Stimulated activated CD8-positive, alpha-beta memory T cell treated with anti-CD3 and anti-CD28 coated beads, Interleukin-4, amount 100 ng/mL, for 1 hour (primary cell): ENCODE data around the gene RBMS3.
"Not testable (repeated sequence)": the region's sequence is repeated elsewhere in the genome, so short reads cannot be mapped to it uniquely, and the experiment has no call there.

Experiments
- DNase-seq, 2 donors: peaks; one replicate each; pipeline ENCODE4 v3.0.0-alpha.2; 2020; ENCODE audit warnings: low read depth in 2 of 2, low spot score in 1 of 2

Gene RBMS3

GRCh38 chr3:29649815-29650547, 369.1 kb downstream of the RBMS3 start:
- no peak for DNase-seq

GRCh38 chr3:29653680-29654079, 372.8 kb downstream of the RBMS3 start:
- DNase-seq, result no peak

- no peak for DNase-seq
Observed at GRCh38 chr3:29655015-29655747, 374.3 kb downstream of the RBMS3 start.

- DNase-seq, result no peak
Observed at GRCh38 chr3:29665688-29666087, 384.8 kb downstream of the RBMS3 start.

- no peak for DNase-seq
Observed at GRCh38 chr3:29668233-29668632, 387.4 kb downstream of the RBMS3 start.

GRCh38 chr3:29668728-29669127, 387.9 kb downstream of the RBMS3 start:
- DNase-seq, result no peak

GRCh38 chr3:29670476-29670875, 389.6 kb downstream of the RBMS3 start:
- DNase-seq, result not testable (repeated sequence)

- DNase-seq, result no peak
Observed at GRCh38 chr3:29677421-29677820, 396.6 kb downstream of the RBMS3 start.

- no peak for DNase-seq
Observed at GRCh38 chr3:29679944-29680343, 399.1 kb downstream of the RBMS3 start.

- no peak for DNase-seq
Observed at GRCh38 chr3:29683018-29683993, 402.4 kb downstream of the RBMS3 start.

GRCh38 chr3:29686889-29687592, 406.2 kb downstream of the RBMS3 start:
- DNase-seq, result no peak

GRCh38 chr3:29690686-29691353, 409.9 kb downstream of the RBMS3 start:
- DNase-seq, result no peak

- DNase-seq, result no peak
Observed at GRCh38 chr3:29693863-29694262, 413.0 kb downstream of the RBMS3 start.

- no peak for DNase-seq
Observed at GRCh38 chr3:29694331-29694730, 413.5 kb downstream of the RBMS3 start.

- no peak for DNase-seq
Observed at GRCh38 chr3:29694783-29695182, 413.9 kb downstream of the RBMS3 start.

GRCh38 chr3:29695201-29695600, 414.3 kb downstream of the RBMS3 start:
- DNase-seq, result no peak

- no peak for DNase-seq
Observed at GRCh38 chr3:29695643-29696198, 414.9 kb downstream of the RBMS3 start.

GRCh38 chr3:29696311-29696710, 415.4 kb downstream of the RBMS3 start:
- no peak for DNase-seq

GRCh38 chr3:29697989-29698388, 417.1 kb downstream of the RBMS3 start:
- DNase-seq, result no peak

- DNase-seq, result no peak
Observed at GRCh38 chr3:29700256-29700655, 419.4 kb downstream of the RBMS3 start.
